ENCODE data around the gene SLC29A4. TPM values are rescaled to one million over a fixed set of nuclear protein-coding genes. Genes with fewer than 3 reads are reported as not detected.
"Not testable (repeated sequence)": the region's sequence is repeated elsewhere in the genome, so short reads cannot be mapped to it uniquely, and the experiment has no call there.

SLC29A4 gene
- total RNA-seq, 2 experiments from 2014 or later = 0.06 to 0.67 TPM

GRCh38 chr7:5265320-5266190, 17.2 kb upstream of the SLC29A4 start:
- CTCF ChIA-PET (ENCODE audit: unreplicated experiment) = no interaction called here
- DNase-seq (ENCODE audit: low spot score) = no peak
- H3K9me2 ChIP-seq (ENCODE audit: insufficient read depth, low read length) = no peaks in the 10 kb centered on the region
- no peaks in the 10 kb centered on the region for H3K4me1 ChIP-seq (ENCODE audit: insufficient read depth, low read length, poor library complexity, severe bottlenecking)
- TF ChIP-seq EZH2phosphoT487 (IDR thresholded peaks at IDR 0.05; ENCODE audit: borderline replicate concordance, low read depth, low read length) (no peak), CTCF (conservative IDR thresholded peaks at IDR 0.05; ENCODE audit: low read length) (no peak)
- no peak overlapping the region for H3K4me2 ChIP-seq (ENCODE audit: low read length)
- no peak overlapping the region for H2AFZ ChIP-seq (ENCODE audit: low read length)
- H3K9me3 ChIP-seq (ENCODE audit: low read length) = no peaks in the 10 kb centered on the region
- intact Hi-C loops (cut with micrococcal nuclease; ENCODE audit: unreplicated experiment) = no loop called here
- no peaks in the 10 kb centered on the region for H4K20me1 ChIP-seq (ENCODE audit: insufficient read depth, low read length)
- no peak overlapping the region for H3K4me3 ChIP-seq (ENCODE audit: low read depth, low read length, poor library complexity, severe bottlenecking)
- no peaks in the 10 kb centered on the region for H3K36me3 ChIP-seq (ENCODE audit: insufficient read depth, low read length)
- POLR2A ChIA-PET = no interaction called here
- no peak overlapping the region for H3K27ac ChIP-seq (ENCODE audit: low read depth, low read length, poor library complexity, severe bottlenecking)
- no TSS peak for BruUV-seq (replicated peaks)
- H3K79me2 ChIP-seq (ENCODE audit: insufficient read depth, low read depth, low read length) = no peaks in the 10 kb centered on the region

- Histone ChIP-seq H3K4me2 (ENCODE audit: low read length) (no peak overlapping the region), H3K9me3 (ENCODE audit: low read length) (no peaks in the 10 kb centered on the region), H3K4me1 (ENCODE audit: insufficient read depth, low read length, poor library complexity, severe bottlenecking) (no peaks in the 10 kb centered on the region), H3K36me3 (ENCODE audit: insufficient read depth, low read length) (no peaks in the 10 kb centered on the region), H2AFZ (ENCODE audit: low read length) (no peak overlapping the region), H3K79me2 (ENCODE audit: insufficient read depth, low read depth, low read length) (no peaks in the 10 kb centered on the region), H3K27ac (ENCODE audit: low read depth, low read length, poor library complexity, severe bottlenecking) (no peak overlapping the region), H3K4me3 (ENCODE audit: low read depth, low read length, poor library complexity, severe bottlenecking) (no peak overlapping the region), H4K20me1 (ENCODE audit: insufficient read depth, low read length) (no peaks in the 10 kb centered on the region), H3K9me2 (ENCODE audit: insufficient read depth, low read length) (no peaks in the 10 kb centered on the region)
- no peak for DNase-seq (ENCODE audit: low spot score)
- ChIA-PET CTCF (ENCODE audit: unreplicated experiment) (no interaction called here), POLR2A (interaction anchor here (0.6 kb wide), 1 partner anchor 430 kb away, joined by 3 read pairs; no protein-coding TSS in a partner anchor)
- intact Hi-C loops (cut with micrococcal nuclease; ENCODE audit: unreplicated experiment) = no loop called here
- BruUV-seq (replicated peaks) = no TSS peak
- TF ChIP-seq CTCF (conservative IDR thresholded peaks at IDR 0.05; ENCODE audit: low read length) (no peak), EZH2phosphoT487 (IDR thresholded peaks at IDR 0.05; ENCODE audit: borderline replicate concordance, low read depth, low read length) (no peak)
Observed at GRCh38 chr7:5266191-5267028, 16.3 kb upstream of the SLC29A4 start.

- CTCF ChIA-PET (ENCODE audit: unreplicated experiment); DNase-seq (ENCODE audit: low spot score); intact Hi-C loops (cut with micrococcal nuclease; ENCODE audit: unreplicated experiment); POLR2A ChIA-PET; H3K4me1 ChIP-seq (ENCODE audit: insufficient read depth, low read length, poor library complexity, severe bottlenecking); H3K4me2 ChIP-seq (ENCODE audit: low read length); H4K20me1 ChIP-seq (ENCODE audit: insufficient read depth, low read length); H3K4me3 ChIP-seq (ENCODE audit: low read depth, low read length, poor library complexity, severe bottlenecking); H3K79me2 ChIP-seq (ENCODE audit: insufficient read depth, low read depth, low read length); BruUV-seq (replicated peaks); H3K36me3 ChIP-seq (ENCODE audit: insufficient read depth, low read length); H2AFZ ChIP-seq (ENCODE audit: low read length); H3K9me2 ChIP-seq (ENCODE audit: insufficient read depth, low read length); H3K9me3 ChIP-seq (ENCODE audit: low read length); H3K27ac ChIP-seq (ENCODE audit: low read depth, low read length, poor library complexity, severe bottlenecking): not testable (repeated sequence)
Observed at GRCh38 chr7:5267829-5268228, 14.9 kb upstream of the SLC29A4 start.

DNA sequence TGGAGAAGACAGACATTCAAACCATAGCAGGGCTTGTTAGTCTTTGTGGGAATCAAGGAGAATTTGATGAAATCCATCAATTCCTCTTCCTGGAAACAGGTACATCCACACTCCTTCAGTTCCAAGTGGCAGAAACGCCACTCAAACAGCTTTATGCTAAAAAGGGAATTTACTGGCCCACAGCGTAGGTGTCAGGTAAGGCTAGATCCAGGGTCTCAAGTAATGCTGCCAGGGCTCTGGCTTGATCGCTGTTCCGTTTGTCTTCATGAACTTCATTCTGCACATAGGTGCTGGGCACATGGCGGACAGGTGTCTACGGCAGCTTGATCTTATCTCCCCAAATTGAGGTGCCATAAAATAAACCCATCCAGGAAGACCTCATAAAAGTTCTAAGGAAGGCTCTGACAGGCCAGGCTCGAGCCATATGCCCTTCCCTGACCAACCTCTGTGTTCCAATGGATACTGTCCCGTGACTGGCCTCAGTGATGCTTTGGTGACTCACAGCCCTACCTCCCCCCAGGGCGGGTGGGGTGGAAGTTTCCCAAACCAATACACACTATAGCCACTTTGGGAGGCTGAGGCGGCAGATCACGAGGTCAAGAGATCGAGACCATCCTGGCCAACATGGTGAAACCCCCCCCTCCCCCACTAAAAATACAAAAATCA, 12.6 kb upstream of the SLC29A4 start:
- POLR2A ChIA-PET; H3K79me2 ChIP-seq (ENCODE audit: insufficient read depth, low read depth, low read length); DNase-seq (ENCODE audit: low spot score); intact Hi-C loops (cut with micrococcal nuclease; ENCODE audit: unreplicated experiment); H3K9me2 ChIP-seq (ENCODE audit: insufficient read depth, low read length); H3K4me2 ChIP-seq (ENCODE audit: low read length); BruUV-seq (replicated peaks); H3K36me3 ChIP-seq (ENCODE audit: insufficient read depth, low read length); H3K27ac ChIP-seq (ENCODE audit: low read depth, low read length, poor library complexity, severe bottlenecking); H4K20me1 ChIP-seq (ENCODE audit: insufficient read depth, low read length); H3K9me3 ChIP-seq (ENCODE audit: low read length); CTCF ChIA-PET (ENCODE audit: unreplicated experiment); H3K4me1 ChIP-seq (ENCODE audit: insufficient read depth, low read length, poor library complexity, severe bottlenecking); H3K4me3 ChIP-seq (ENCODE audit: low read depth, low read length, poor library complexity, severe bottlenecking); H2AFZ ChIP-seq (ENCODE audit: low read length): not testable (repeated sequence)

All from OCI-LY7 (cell line).